GM12892 (cell line): ENCODE measurements around the gene ZNF160.

Experiments
- POLR2A ChIP-seq: IDR thresholded peaks from 2 replicates; pipeline ENCODE4 v1.6.1; 2011; ENCODE audit warnings: low read depth, low read length, control low read depth
- TAF1 ChIP-seq: IDR thresholded peaks from 2 replicates; pipeline ENCODE4 v1.6.1; 2011; ENCODE audit warnings: low read depth, mild to moderate bottlenecking, control low read depth, low read length, borderline replicate concordance

GRCh38 chr19:53086949-53087348, 16.3 kb downstream of the ZNF160 start:
- TF ChIP-seq POLR2A, result no peak
- TF ChIP-seq TAF1, result no peak
